ENCODE results near the gene PPP1R13B.

PPP1R13B gene

DNA sequence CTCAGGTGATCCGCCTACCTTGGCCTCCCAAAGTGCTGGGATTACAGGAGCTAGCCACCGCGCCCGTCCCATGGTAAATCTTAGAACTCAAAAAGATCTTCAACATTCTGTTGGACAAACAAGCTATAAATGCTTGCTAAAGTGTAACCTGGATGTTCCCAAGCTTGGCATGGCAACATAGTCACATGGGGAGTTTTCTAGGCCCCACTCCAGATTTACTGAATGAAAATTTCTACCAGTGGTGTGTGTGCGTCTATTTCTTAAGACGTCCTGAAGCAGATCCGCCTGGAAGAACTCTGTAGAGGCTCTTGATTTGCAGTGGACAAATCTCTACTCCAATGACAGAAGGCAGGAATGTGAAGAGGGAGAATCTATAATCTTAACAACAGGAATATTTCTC is 71.9 kb downstream of the PPP1R13B start:
- DNase-seq (ENCODE audit: low spot score), result no peak

DNA sequence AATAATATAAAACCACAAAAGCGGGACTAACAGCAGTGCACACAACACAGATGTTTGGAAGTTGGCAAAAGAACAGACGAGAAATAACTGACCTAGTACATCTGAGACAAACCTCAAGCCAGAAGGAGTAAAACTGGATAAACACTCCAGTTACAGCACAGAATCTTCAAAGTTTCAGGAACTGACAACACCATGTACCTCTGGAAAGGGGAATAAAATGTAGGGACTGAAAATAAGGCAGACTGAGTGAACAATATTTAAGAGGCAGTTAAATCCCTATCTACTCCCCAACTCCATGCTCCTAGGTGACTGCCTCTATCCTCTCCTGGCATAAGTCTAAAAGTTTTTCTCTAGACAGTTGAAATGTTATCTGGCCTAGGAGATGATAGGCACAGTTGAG is 73.9 kb downstream of the PPP1R13B start:
- DNase-seq (ENCODE audit: low spot score), result no peak

DNA sequence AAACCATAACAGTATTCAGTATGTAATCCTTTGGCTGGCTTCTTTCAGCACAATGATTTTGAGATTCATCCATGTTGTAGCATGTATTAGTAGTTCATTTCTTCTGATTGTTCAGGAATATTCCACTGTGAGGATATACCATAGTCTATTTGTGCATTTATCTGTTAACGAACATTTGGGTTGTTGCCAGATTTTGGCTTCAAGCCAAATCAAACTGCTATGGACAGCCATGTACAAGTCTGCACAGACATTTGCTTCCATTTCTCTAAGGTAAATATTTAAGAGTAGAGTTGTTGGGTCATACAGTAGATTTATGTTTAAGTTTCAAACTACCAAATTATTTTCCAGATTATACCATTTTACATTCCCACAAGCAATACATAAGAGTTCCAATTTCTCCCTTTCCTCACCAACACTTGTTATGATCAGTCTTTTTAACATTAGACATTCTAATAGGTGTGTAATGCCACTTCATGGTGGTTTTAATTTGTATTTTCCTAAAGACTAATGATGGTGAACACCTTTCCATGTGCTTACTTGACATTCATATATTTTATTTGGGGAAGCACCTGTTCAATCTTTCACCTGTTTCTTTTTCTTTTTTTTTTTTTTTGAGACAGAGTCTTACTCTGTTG is 75.2 kb downstream of the PPP1R13B start:
- DNase-seq (ENCODE audit: low spot score), result no peak

DNA sequence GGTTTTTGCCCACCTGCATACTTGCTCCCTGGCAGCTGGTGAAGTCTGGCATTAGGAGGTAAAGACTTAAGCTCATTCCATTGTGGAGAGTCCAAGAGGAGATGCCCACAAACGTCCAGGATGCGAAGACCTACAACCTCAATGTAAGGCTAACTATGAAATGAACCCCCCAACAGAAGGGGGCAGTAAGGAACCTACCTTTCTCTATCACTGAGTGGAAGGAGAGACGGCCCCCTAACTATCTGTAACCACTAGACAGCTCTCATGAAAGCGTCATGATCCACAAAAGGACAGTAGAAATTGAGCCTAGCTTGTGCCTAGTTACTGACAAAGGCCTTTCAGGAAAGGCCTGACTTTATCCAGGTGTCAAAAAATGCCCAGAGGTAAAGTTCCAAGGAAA is 76.5 kb downstream of the PPP1R13B start:
- no peak for DNase-seq (ENCODE audit: low spot score)

DNA sequence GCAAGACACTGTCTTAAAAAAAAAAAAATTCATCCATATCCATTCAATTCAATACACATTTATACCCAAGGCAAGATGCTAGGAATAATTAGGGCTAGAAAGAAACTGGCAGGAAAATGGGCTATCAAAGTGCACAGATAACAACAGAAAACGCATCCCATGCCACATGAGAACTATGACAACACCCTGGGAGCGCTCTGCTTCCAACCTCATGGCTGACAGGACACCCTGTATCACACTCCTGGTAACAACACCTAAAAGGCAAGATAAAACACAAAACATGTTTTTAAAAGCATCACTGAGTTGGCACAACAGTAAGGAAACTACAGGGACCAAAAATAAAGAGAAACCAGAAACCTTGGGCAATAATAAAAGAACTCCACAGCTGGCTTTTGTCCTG is 76.9 kb downstream of the PPP1R13B start:
- DNase-seq (ENCODE audit: low spot score), result no peak

DNA sequence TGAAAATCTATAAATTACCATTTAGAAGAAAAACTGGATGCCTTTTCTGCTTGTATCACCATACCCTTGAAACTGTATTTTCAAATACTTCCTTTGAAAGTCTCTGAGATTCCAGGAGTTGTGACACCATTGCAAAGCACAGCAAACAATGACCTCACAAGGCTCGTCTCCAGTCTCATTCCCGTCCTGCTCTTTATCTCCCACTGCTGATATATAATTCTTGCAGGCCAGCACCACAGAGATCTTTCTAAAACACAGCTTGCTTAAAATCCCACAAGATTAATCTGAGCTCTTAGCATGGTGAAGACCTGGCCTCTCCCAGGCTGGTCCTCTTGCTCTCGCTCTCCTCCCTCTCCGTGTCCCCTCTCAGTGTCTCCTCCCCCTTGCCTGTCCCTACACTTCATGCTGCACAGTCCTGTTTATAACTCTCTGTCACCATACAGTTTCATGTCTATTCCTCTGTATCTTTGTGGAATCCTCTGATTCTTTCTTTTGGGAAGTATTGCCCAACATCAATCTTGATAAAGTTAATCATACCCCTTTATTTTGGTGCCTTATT is 80.0 kb downstream of the PPP1R13B start:
- DNase-seq (ENCODE audit: low spot score), result no peak

DNA sequence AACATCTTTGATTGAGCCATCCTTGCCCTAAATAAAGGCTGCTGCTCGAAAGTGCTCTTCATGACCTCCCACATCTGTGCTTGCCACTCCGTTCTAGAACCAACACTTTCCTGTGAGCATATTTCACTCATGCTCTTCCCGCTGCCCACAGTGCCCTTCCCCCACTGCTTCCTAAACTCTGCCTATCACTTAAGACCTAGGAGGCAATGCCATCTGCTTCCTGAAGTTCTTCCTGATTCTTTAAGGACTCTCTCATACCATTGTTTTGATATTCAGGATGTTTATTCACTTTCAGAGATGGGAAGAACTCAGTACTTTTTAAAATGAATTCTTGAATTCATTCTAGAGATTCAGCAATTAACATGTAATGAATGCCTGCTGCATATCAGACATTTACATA is 81.8 kb downstream of the PPP1R13B start:
- DNase-seq (ENCODE audit: low spot score), result no peak

DNA sequence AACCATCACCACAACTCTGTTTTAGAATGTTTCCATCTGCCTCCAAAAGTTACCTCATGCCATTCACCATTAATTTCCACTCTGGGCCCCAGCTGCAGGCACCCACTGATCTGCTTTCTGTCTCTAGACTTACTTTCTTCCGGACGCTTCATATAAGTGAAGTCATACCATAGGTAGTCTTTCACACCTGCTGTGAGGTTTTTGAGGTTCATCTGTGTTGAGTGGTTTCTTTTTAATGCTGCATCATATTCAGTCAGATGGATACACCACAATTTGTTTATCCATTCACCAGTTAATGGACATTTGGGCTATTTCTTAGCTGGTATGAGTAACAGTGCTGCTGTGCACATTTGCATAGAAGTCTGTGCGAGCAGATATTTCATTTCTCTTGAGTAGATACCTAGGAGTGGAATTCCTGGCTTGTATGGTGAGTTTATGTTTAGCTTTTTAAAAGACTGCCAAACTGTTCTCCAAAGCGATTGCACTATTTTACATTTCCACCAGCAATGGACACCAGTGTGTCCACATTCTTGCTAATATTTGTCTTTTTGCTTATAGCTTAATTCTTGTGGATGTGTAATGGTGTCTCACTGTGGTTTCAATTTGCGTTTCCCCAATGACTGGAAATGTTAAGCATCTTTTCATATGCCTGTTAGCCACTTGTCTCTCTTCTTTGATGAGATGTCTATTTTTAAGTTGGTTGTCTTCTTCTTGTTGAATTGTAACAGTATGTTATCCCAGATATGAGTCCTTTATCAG is 83.5 kb downstream of the PPP1R13B start:
- no peak for DNase-seq (ENCODE audit: low spot score)

DNA sequence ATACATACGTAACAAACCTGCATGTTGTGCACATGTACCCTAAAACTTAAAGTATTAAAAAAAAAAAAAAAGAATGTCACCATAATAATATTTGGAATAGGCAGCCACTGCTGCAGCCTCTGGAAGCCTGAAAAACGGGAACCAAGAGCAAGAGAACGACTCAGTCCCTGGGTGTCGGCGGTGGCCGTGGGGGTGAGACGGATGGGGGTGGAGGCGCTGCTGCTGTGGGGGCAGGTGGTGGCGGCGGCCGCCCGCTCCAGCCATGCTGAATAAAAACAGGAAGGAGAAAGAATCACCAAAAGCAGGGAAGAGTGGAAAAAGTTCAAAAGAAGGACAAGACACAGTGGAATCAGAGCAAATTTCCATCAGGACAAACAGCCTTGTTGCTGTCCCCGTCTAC is 84.8 kb downstream of the PPP1R13B start:
- no peak for DNase-seq (ENCODE audit: low spot score)

DNA sequence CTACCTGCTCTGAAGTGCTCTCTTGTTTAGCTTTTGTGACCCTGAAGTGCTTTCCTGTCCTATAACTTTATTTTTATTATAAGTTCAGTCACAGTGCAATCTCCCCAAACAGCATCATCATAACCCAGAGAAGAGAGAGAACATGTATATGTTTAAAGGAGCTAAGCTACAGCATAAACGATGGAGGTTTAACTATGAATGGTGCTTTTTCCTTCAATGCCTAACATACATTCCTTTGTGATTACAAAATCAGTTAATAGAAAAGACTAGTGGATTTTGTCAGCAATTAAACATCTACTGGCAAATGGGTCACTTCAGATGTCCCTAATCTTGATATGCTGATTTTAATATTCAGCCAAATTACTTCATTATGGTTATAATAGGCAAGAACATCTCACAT is 85.3 kb downstream of the PPP1R13B start:
- DNase-seq (ENCODE audit: low spot score), result no peak

DNA sequence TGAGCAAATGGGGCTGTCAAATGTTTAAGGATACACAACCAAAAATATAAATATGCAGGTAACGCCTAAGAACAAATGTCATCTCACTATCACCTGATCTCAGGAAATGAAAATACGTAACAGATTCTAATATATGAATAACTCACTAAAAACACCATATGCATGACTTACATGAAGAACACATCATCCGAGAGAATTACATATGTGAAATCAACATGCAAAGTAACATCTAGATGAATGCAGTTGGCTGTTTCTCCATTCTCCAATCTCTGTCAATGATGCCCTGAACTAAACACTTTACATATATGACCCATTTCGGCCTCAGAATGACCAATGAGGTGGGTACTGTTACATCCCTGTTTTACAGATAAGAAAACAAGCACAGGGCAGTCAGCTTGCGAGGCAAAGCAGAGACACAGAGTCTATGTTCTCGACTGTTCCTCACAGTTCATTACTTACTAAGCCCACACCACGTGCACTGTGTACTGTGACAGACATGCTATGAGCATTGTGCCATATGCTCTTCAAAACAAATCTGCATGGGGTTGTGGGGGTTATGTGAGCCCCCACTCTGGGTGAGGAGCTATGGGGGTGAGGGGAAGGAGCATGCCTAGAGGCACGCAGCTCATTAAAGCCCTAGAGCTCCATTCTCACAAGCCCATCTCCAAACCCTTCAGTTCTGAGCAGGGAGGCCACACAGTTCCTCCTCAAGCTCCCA is 89.2 kb downstream of the PPP1R13B start:
- DNase-seq (ENCODE audit: low spot score), result no peak

DNA sequence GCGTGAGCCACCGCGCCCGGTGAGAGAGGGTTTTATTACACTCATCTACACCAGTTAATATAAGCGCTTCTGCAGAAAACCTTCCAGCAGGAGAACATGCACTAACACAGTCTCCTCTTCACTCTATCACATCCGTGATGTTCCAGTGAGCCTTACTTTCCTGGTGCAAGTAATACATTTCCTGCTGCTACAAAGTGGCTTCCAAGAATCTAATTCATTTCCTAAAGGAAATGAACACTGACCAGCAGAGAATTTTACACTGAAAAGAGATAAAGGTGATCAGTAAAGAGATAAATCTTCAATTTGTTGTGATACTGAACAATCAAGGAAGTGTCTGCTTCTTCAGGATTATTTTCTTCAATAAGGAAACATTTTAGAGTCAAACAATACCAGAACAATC is 92.3 kb downstream of the PPP1R13B start:
- no peak for DNase-seq (ENCODE audit: low spot score)

DNA sequence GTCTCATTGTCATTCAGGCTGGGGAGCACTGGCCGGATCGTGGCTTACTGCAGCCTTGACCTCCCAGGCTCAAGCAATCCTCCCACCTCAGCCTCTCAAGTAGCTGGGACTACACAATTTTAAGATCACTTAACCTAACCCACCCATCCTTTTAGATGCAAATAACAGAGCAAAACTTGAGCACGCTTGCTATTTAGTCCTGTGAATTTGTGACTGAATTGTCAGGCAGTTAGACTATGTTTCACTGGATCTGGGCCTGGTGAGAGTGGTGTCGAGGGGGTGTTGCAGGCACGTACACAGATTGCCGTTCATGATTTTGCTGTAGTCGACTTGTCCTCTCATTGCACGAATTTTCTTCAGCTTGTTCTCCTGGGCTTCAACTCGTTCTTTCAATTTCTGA is 93.6 kb downstream of the PPP1R13B start:
- DNase-seq (ENCODE audit: low spot score), result no peak

DNA sequence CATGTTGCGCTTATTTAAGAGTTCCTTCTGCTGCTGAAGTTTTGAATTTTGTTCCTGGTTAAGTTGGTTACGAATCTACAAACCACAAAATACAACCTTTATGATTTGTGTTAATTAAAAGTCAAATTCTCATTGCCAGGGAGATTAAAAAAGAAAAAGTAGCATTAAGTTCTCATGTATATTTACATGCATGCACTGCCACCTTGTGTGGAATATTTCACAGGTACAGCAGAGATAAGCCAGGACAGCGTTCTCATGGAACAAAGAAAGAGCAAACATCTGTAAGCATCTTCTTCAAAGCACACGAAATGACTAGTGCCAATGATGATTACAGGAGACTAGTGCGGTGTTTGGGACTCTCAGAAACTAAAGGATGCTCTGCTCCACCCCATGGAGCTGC is 97.5 kb downstream of the PPP1R13B start:
- no peak for DNase-seq (ENCODE audit: low spot score)

DNA sequence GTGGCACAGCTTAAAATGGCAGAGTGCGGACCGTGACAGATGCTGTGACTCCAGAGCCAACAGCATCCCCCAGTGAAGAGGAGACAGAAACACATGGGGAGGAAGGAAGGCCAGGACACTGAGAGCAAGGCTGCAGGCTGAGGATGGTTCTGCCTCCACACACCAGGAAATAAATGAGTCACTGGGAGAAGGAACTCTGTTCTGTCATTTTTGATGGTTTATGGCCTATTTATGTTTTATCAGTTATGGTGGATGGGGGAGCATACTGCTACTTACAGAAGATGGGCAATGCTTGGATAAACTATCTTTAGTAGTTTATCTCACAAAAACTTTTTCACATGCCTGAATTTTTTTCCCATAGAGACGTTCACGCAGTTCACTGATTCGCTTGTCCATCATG is 97.9 kb downstream of the PPP1R13B start:
- no peak for DNase-seq (ENCODE audit: low spot score)

DNA sequence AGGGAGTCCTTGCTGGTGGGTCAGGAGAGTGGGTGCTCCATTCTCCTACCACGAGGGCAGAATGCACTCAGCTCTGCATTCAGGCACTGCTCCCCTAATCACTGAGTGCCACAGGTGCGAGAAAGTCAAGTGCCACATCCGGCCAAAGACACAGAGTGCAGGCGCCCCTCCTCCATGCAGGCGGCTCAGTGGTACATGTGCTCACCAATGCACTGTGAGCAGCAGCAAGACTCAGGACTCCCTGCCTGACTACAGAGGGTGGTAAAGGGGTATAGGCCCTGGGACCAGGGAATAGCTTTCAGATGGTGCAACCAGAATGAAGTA is 98.9 kb downstream of the PPP1R13B start:
- DNase-seq (ENCODE audit: low spot score), result peak; percentile 49

DNA sequence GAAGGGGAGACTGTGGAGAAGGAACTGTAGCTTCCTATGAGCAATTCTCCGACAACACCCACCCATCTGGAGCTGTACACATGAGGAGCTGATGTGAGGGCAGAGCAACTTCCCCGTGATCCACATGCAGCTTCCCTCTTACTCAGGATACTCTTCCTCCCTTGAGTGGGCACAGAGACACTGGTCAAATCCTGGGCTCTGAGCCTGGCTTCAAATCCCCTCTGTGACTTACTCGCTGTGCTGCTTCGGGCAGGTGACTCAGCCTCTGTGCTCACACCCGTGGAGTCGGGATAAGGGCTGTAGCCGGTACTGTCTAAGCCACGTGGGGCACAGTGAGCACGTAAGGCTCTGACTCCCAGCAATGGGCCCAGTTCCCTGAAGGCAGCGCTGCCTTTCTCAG is 100.7 kb downstream of the PPP1R13B start:
- DNase-seq (ENCODE audit: low spot score), result no peak

DNA sequence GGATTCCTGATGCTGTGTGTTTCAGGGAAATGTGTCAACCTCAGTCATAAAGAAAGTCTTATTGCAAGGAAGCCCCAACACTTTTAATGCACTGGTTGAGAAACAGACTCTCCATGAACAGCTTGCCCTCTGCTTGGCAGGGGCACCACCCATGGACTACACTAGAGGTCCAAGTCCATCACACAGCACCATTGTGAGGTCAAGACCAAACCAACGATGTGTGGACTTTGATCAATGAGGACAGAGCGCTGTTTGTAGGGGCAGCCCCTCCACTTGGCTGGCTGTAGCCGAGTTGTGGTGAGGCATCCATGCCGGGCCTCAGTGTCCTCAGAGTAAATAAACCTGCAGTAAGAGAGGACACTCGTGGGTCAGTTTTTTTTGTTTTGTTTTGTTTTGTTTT is 102.0 kb downstream of the PPP1R13B start:
- no peak for DNase-seq (ENCODE audit: low spot score)

DNA sequence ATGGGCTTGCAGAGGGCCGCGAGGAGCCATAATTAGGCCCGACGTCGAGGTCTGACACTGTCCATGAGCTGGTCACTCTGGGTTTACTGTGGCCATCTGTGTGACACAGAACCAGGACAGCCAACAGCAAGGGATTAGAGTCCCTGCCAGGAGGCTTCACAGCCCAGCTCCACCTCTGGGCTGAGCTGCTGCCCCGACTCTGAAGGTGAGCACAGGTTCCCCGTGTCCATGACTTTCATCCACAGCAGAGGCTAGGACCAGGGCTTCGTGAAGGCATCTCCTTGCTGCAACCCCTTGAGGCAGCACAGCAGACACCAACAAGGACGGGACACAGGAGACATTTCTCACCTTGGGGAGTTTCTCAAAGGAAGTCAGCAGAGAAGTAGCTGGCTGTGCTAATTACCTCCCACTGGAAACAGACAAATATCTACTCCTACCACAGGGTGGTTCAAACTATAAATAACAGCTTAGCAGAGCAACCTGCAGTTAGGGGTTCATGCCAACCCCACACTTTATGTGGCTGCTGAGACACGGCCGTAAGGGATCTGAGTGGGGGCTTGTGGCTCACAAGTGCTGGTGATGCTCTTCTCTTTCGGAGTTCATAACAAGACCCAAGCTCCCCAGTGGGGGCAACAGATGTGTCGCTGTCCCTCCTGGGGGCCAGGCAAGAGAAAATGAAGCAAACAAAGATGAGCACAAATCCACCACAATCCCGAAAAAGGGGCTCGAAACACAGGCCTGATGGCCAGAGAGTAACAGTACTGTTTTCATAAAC is 102.6 kb downstream of the PPP1R13B start:
- DNase-seq (ENCODE audit: low spot score), result no peak

DNA sequence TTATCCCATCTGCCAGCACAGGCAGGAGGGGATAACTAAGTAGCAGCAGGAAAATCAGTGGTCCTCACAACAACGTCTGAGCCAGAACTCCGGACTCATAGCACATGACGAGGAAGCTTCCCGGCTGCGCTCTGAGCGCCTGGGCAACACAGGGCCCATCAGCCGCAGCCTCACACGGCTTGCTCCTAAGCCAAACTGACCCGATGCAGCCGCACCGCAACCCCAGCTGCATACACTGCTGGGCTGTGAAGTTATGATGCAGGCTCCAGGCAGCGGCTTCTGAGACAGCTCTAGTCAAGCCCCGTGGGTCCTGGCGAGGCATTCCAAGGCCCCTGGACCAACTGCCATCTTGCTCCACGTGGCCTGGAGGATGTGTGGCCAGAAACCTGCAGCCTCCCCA is 103.7 kb downstream of the PPP1R13B start:
- no peak for DNase-seq (ENCODE audit: low spot score)

DNA sequence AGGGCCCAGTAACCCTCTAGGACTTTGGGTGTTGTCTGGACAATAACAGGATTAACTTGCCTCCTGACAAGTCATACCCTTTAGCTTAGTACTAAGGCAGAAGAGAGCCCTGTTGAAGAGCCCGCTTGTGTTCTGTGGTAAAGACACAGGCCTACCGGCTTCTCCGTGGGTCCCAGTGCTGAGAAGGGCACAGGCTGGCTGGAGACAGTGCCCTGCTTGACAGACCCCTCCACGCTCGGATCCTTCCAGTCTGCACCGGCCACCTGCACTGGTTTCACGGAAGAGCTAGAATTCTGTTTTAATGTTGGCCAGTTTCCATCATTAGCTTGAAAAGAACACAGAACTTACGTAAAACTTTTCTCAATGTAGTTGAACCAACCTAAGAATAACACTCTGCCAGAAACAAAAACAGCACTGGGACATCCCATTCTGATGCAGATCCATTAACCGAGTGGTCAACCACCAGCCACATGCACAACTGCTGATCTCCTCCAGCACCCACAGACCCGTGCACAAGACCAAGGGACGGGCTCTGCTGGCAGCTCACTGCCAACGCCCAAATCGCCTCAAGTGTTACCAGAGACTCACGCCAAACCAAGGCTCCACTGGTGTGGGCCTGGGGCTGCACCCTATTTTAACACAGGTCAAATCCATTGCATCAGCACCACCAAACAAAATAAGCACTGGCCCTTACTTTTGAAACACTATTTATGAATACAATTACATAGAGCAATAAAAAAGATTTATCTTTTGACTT is 104.7 kb downstream of the PPP1R13B start:
- no peak for DNase-seq (ENCODE audit: low spot score)

DNA sequence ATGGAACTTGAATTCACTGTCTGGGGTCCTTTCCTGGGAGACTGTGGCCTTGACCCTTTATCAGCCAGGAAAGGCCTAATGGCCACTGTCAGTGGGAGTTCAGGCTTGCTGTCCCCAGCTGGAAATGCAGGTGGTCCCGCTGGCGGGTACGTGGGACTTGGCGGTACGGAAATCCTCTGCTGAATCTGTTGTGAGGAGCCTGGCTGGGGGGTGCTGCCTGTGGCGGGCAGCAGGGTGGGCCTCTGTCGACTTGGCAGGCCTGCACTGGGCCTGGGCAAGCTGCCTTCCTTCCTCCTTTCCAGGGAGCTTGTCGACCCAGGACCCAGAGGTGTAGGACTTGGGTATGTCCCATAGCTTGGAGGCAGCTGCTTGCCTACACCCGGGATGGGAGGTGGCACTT is 105.5 kb downstream of the PPP1R13B start:
- no peak for DNase-seq (ENCODE audit: low spot score)
